K562 (cell line): ENCODE results near the gene DEDD2. TPM values are rescaled to one million over a fixed set of nuclear protein-coding genes. Genes with fewer than 3 reads are reported as not detected.

Experiments
- AFF1 ChIP-seq, 2 experiments: fragments of 450-650 bp; IDR thresholded peaks; 2 replicates each; pipeline ENCODE4 v1.6.1; 2018; ENCODE audit warnings: mild to moderate bottlenecking in 2 of 2, low read depth in 1 of 2; ENCODE audit not compliant: partially characterized antibody in 2 of 2
- ATF1 ChIP-seq, 2 experiments: fragments of 450-650 bp in 1 of 2; IDR thresholded peaks; 2 replicates each; pipeline ENCODE4 v1.6.1; 2016; ENCODE audit warnings: missing compliant biosample characterization in 1 of 2, missing genetic modification characterization in 1 of 2
- BRD9 ChIP-seq: fragments of 450-650 bp; IDR thresholded peaks from 2 replicates; pipeline ENCODE4 v1.6.1; 2018; ENCODE audit warnings: low read depth; ENCODE audit not compliant: partially characterized antibody
- CBFA2T2 ChIP-seq: fragments of 450-650 bp; conservative IDR thresholded peaks from 2 replicates; pipeline ENCODE4 v1.6.1; 2017; ENCODE audit warnings: mild to moderate bottlenecking
- CBFA2T3 ChIP-seq: fragments of 450-650 bp; IDR thresholded peaks from 2 replicates; pipeline ENCODE4 v1.6.1; 2017
- HMG20B ChIP-seq: fragments of 250-450 bp; sonication (Bioruptor Pico); IDR thresholded peaks from 2 replicates; pipeline ENCODE4 v1.5.0; 2021; ENCODE audit warnings: mild to moderate bottlenecking
- JUN ChIP-seq, 2 experiments: sonication (generic) in 1 of 2; formaldehyde crosslinking in 1 of 2; IDR thresholded peaks; 2 replicates each; pipeline versions ENCODE4 v1.6.1 to v1.8.0; 2012 to 2022; ENCODE audit warnings: borderline replicate concordance in 2 of 2, mild to moderate bottlenecking in 2 of 2, improper control_type of control experiment in 1 of 2, low read depth in 1 of 2, low read length in 1 of 2, missing genetic modification reagents in 1 of 2
- KAT2B ChIP-seq: IDR thresholded peaks from one replicate; pipeline ENCODE4 v1.6.1; 2012; ENCODE audit warnings: low read depth, mild to moderate bottlenecking, control low read depth, inconsistent platforms, low read length, moderate library complexity
- LARP7 ChIP-seq: fragments of 450-650 bp; IDR thresholded peaks from 2 replicates; pipeline ENCODE4 v1.6.1; 2016
- MAX ChIP-seq: sonication (generic); formaldehyde crosslinking; IDR thresholded peaks from 2 replicates; pipeline ENCODE4 v1.9.0; 2022; ENCODE audit warnings: mild to moderate bottlenecking, missing genetic modification reagents
- NFATC3 ChIP-seq: fragments of 450-650 bp; IDR thresholded peaks from 2 replicates; pipeline ENCODE4 v1.6.1; 2017; ENCODE audit warnings: mild to moderate bottlenecking
- NR4A1 ChIP-seq, 2 experiments: fragments of 250-450 bp in 1 of 2; fragments of 450-650 bp in 1 of 2; sonication (Bioruptor Pico) in 1 of 2; IDR thresholded peaks; 2 replicates each; pipeline versions ENCODE4 v1.4.0 to v1.6.1; 2016 to 2020; ENCODE audit warnings: mild to moderate bottlenecking in 2 of 2, missing compliant biosample characterization in 1 of 2, missing genetic modification characterization in 1 of 2, moderate library complexity in 1 of 2
- PKNOX1 ChIP-seq: fragments of 450-650 bp; IDR thresholded peaks from 2 replicates; pipeline ENCODE4 v1.6.1; 2016
- POLR2AphosphoS2 ChIP-seq: IDR thresholded peaks from 2 replicates; pipeline ENCODE4 v1.6.1; 2012; ENCODE audit warnings: low read length, improper control_type of control experiment
- STAT6 ChIP-seq: sonication (generic); formaldehyde crosslinking; IDR thresholded peaks from 2 replicates; pipeline ENCODE4 v1.8.1; 2023; ENCODE audit warnings: mild to moderate bottlenecking, missing genetic modification reagents
- TAL1 ChIP-seq: fragments of 450-650 bp; IDR thresholded peaks from 2 replicates; pipeline ENCODE4 v1.6.1; 2016; ENCODE audit warnings: mild to moderate bottlenecking
- ZNF134 ChIP-seq: fragments of 250-450 bp; sonication (Bioruptor Pico); conservative IDR thresholded peaks from 2 replicates; pipeline ENCODE4 v1.4.0; 2020
- ZNF561 ChIP-seq: fragments of 450-650 bp; formaldehyde crosslinking; conservative IDR thresholded peaks from 2 replicates; pipeline ENCODE4 v1.4.0; 2020; ENCODE audit warnings: mild to moderate bottlenecking, moderate library complexity
- polyA plus RNA-seq, 8 experiments: library from polyadenylated mRNA; depleted of rRNA in 4 of 8; stranded (reverse) in 5 of 8; unstranded in 3 of 8; fragments of >200 nt; fragmentation: Nextera tagmentation in 2 of 8; fragmentation: Illumina TruSeq in 1 of 8; extraction: Ambion mirVana in 2 of 8; extraction: Trizol in 1 of 8; gene quantifications; 2 replicates each; pipeline versions ENCODE4 v1.2.1 to v1.2.3, GENCODE V29; 2011 to 2014; ENCODE audit warnings: inconsistent platforms in 1 of 8, missing spikeins in 1 of 8
- total RNA-seq, 7 experiments: library from RNA; depleted of rRNA in 6 of 7; stranded (reverse); fragments of >200 nt in 6 of 7; fragmentation: Illumina TruSeq in 2 of 7; extraction: Trizol in 2 of 7; gene quantifications; 2 replicates each; pipeline versions ENCODE4 v1.2.1 to v1.2.3, GENCODE V29; 2011 to 2021; ENCODE audit warnings: low replicate concordance in 1 of 7

The DEDD2 gene
- total and polyA plus RNA-seq, 9 of the 15 experiments (the other 6 are each of a cell fraction or from before 2014, with no cell fraction given) = 4.3 to 43.0 (median 29.2) TPM

- no peak for TF ChIP-seq POLR2AphosphoS2
- no peak for TF ChIP-seq HMG20B (CRISPR knock-in tag)
- peak; percentile 24; the same call in 1 of the 2 replicates for TF ChIP-seq TAL1
- TF ChIP-seq JUN (IDR thresholded peaks at IDR 0.05; ENCODE audit: borderline replicate concordance, low read depth, low read length) = no peak
- no peak for TF ChIP-seq JUN (CRISPR knock-in tag; IDR thresholded peaks at IDR 0.05; ENCODE audit: borderline replicate concordance)
- TF ChIP-seq ZNF134 (CRISPR knock-in tag) = 0 out of 2 replicates have a peak, but pooled peaks have one; percentile 35
- peak; percentile 33; the same call in 1 of the 2 replicates for TF ChIP-seq CBFA2T2
- TF ChIP-seq ZNF561 = no peak
- no peak for TF ChIP-seq LARP7
- TF ChIP-seq MAX (CRISPR knock-in tag) = no peak
- peak; percentile 28; the same call in 1 of the 2 replicates for TF ChIP-seq PKNOX1
- TF ChIP-seq NFATC3 = no peak
- TF ChIP-seq AFF1 (IDR thresholded peaks at IDR 0.05; ENCODE audit: low read depth in 1 of 2, partially characterized antibody in 2 of 2) = peak in 1 of 2 experiments; percentile 1
- no peak for TF ChIP-seq KAT2B
- TF ChIP-seq CBFA2T3 = peak; percentile 61
- TF ChIP-seq ATF1 (CRISPR knock-in tag; IDR thresholded peaks at IDR 0.05) = no peak
- TF ChIP-seq ATF1 (tag; IDR thresholded peaks at IDR 0.05) = no peak; the same call in 1 of the 2 replicates
- no peak for TF ChIP-seq STAT6 (CRISPR knock-in tag)
- no peak for TF ChIP-seq NR4A1 (CRISPR knock-in tag; IDR thresholded peaks at IDR 0.05)
- no peak for TF ChIP-seq NR4A1 (tag; IDR thresholded peaks at IDR 0.05)
- TF ChIP-seq BRD9 = no peak
These were observed 17.3 kb downstream of the DEDD2 start (continued) for GRCh38 chr19:42200116-42200715.
